H54 (cell line): Measurements from ENCODE around the gene OSBPL10.

ENCODE experiments used
- DNase-seq: peaks from one replicate; pipeline ENCODE4 v3.0.0; 2011; ENCODE audit warnings: low spot score, mixed read lengths; ENCODE audit not compliant: insufficient read length
- FAIRE-seq: peaks from 3 replicates; lab custom pipeline; 2011; peaks lifted over from hg19 to GRCh38; lab: Jason Lieb, UNC
- POLR2A ChIP-seq: IDR thresholded peaks from 2 replicates; pipeline ENCODE4 v1.6.1; 2011; ENCODE audit warnings: low read depth, mild to moderate bottlenecking, low read length

Gene OSBPL10

GRCh38 chr3:31614162-31614921 is 366.7 kb downstream of the OSBPL10 start:
- no peak for DNase-seq
- no peak for FAIRE-seq
- no peak for TF ChIP-seq POLR2A

- FAIRE-seq (peak; percentile 58), DNase-seq (no peak)
- TF ChIP-seq POLR2A = no peak
Observed at GRCh38 chr3:31613654-31614053, 367.4 kb downstream of the OSBPL10 start.

GRCh38 chr3:31613177-31613576 is 367.9 kb downstream of the OSBPL10 start:
- FAIRE-seq (no peak), DNase-seq (no peak)
- TF ChIP-seq POLR2A = no peak
